GM12878 (cell line): ENCODE measurements around the gene P2RX1.

ENCODE experiments used
- EP300 ChIP-seq, 2 experiments: fragments of 150-350 bp in 1 of 2; IDR thresholded peaks; 2 replicates each; pipeline ENCODE4 v1.6.1; 2011 to 2012; ENCODE audit warnings: low read depth in 2 of 2, low read length in 2 of 2, borderline replicate concordance in 1 of 2, improper control_type of control experiment in 1 of 2, inconsistent platforms in 1 of 2; ENCODE audit not compliant: control insufficient read depth in 1 of 2
- POLR2AphosphoS5 ChIP-seq: IDR thresholded peaks from 2 replicates; pipeline ENCODE4 v1.6.1; 2011; ENCODE audit warnings: mild to moderate bottlenecking, low read length, inconsistent platforms
- TAF1 ChIP-seq: IDR thresholded peaks from 2 replicates; pipeline ENCODE4 v1.6.1; 2011; ENCODE audit warnings: mild to moderate bottlenecking, low read depth, low read length, borderline replicate concordance

GRCh38 chr17:3894188-3894587, 22.1 kb downstream of the P2RX1 start:
- TF ChIP-seq TAF1 = no peak
- no peak for TF ChIP-seq EP300 (IDR thresholded peaks at IDR 0.05; ENCODE audit: borderline replicate concordance in 1 of 2, control insufficient read depth in 1 of 2, low read depth in 2 of 2, low read length in 2 of 2)
- TF ChIP-seq POLR2AphosphoS5 = no peak
